ENCODE data around the gene FBXO47. TPM values are rescaled to one million over a fixed set of nuclear protein-coding genes. Genes with fewer than 3 reads are reported as not detected.

FBXO47 gene
- total and polyA plus RNA-seq, 7 donors = 0.03 TPM; not detected in 6

DNA sequence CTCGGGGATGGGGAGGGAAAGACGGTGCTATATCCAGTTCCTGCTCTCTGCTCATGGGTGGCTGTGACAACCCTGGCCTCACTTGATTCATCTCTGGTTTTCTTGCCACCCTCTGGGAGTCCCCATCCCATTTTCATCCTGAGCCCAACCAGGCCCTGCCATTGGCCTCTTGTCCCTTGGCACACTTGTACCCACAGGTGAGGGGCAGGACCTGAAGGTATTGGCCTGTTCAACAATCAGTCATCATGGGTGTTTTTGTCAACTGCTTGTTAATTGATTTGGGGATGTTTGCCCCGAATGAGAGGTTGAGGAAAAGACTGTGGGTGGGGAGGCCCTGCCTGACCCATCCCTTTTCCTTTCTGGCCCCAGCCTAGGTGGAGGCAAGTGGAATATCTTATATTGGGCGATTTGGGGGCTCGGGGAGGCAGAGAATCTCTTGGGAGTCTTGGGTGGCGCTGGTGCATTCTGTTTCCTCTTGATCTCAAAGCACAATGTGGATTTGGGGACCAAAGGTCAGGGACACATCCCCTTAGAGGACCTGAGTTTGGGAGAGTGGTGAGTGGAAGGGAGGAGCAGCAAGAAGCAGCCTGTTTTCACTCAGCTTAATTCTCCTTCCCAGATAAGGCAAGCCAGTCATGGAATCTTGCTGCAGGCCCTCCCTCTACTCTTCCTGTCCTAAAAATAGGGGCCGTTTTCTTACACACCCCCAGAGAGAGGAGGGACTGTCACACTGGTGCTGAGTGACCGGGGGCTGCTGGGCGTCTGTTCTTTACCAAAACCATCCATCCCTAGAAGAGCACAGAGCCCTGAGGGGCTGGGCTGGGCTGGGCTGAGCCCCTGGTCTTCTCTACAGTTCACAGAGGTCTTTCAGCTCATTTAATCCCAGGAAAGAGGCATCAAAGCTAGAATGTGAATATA lies 46.6 kb downstream of the FBXO47 start:
- peaks cover 16% of the 10 kb centered on the region for H3K4me1 ChIP-seq
- 61 to 68% (median 62%) methylated on average over 7 to 9 of the region's 9 CpGs for WGBS, 3 donors
- TF ChIP-seq, protein P1, sequence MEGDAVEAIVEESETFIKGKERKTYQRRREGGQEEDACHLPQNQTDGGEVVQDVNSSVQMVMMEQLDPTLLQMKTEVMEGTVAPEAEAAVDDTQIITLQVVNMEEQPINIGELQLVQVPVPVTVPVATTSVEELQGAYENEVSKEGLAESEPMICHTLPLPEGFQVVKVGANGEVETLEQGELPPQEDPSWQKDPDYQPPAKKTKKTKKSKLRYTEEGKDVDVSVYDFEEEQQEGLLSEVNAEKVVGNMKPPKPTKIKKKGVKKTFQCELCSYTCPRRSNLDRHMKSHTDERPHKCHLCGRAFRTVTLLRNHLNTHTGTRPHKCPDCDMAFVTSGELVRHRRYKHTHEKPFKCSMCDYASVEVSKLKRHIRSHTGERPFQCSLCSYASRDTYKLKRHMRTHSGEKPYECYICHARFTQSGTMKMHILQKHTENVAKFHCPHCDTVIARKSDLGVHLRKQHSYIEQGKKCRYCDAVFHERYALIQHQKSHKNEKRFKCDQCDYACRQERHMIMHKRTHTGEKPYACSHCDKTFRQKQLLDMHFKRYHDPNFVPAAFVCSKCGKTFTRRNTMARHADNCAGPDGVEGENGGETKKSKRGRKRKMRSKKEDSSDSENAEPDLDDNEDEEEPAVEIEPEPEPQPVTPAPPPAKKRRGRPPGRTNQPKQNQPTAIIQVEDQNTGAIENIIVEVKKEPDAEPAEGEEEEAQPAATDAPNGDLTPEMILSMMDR (IDR thresholded peaks at IDR 0.05) = no peak
- DNase-seq (no peak), ATAC-seq (no peak)
- H3K27ac ChIP-seq = peak overlapping the region; percentile 41
- peaks cover 0 to 34% of the 10 kb centered on the region in 2 donors for H3K36me3 ChIP-seq (ENCODE audit: insufficient read depth in 1 of 2, low read depth in 1 of 2)
- no peaks in the 10 kb centered on the region for H3K27me3 ChIP-seq (ENCODE audit: insufficient read depth in 3 of 3, low read length in 2 of 3)
- H3K9me3 ChIP-seq = no peaks in the 10 kb centered on the region
- intact Hi-C loops (cut with DNase I) = no loop called here
- no peak overlapping the region for H3K4me3 ChIP-seq

DNA sequence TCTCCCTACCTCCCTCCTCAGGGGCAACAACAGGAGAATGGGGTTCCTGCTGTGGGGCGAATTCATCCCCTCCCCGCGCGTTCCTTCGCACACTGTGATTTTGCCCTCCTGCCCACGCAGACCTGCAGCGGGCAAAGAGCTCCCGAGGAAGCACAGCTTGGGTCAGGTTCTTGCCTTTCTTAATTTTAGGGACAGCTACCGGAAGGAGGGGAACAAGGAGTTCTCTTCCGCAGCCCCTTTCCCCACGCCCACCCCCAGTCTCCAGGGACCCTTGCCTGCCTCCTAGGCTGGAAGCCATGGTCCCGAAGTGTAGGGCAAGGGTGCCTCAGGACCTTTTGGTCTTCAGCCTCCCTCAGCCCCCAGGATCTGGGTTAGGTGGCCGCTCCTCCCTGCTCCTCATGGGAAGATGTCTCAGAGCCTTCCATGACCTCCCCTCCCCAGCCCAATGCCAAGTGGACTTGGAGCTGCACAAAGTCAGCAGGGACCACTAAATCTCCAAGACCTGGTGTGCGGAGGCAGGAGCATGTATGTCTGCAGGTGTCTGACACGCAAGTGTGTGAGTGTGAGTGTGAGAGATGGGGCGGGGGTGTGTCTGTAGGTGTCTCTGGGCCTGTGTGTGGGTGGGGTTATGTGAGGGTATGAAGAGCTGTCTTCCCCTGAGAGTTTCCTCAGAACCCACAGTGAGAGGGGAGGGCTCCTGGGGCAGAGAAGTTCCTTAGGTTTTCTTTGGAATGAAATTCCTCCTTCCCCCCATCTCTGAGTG lies 47.7 kb downstream of the FBXO47 start:
- Histone ChIP-seq H3K4me3 (no peak overlapping the region), H3K27me3 (ENCODE audit: insufficient read depth in 3 of 3, low read length in 2 of 3) (no peaks in the 10 kb centered on the region), H3K27ac (no peak overlapping the region), H3K4me1 (peaks cover 16% of the 10 kb centered on the region), H3K36me3 (ENCODE audit: insufficient read depth in 1 of 2, low read depth in 1 of 2) (peaks cover 3 to 45% of the 10 kb centered on the region in 2 donors), H3K9me3 (no peaks in the 10 kb centered on the region)
- TF ChIP-seq, protein P1 (IDR thresholded peaks at IDR 0.05) = no peak
- intact Hi-C loops (cut with DNase I) = no loop called here
- 92 to 93% (median 93%) methylated on average over 16 of the region's 16 CpGs for WGBS, 3 donors
- DNase-seq (no peak), ATAC-seq (no peak)

DNA sequence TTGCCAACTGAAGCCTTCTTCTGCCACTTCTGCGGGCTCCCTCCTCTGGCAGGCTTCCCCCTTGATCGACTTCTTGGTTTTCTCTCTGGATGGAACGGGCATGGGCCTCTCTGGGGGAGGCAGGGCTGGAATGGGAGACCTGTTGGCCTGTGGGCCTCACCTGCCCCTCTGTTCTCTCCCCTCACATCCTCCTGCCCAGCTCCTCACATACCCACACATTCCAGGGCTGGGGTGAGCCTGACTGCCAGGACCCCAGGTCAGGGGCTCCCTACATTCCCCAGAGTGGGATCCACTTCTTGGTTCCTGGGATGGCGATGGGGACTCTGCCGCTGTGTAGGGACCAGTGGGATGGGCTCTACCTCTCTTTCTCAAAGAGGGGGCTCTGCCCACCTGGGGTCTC lies 48.3 kb downstream of the FBXO47 start:
- Histone ChIP-seq H3K9me3 (no peaks in the 10 kb centered on the region), H3K27me3 (ENCODE audit: insufficient read depth in 3 of 3, low read length in 2 of 3) (no peaks in the 10 kb centered on the region), H3K4me1 (peaks cover 16% of the 10 kb centered on the region), H3K4me3 (no peak overlapping the region), H3K27ac (no peak overlapping the region), H3K36me3 (ENCODE audit: insufficient read depth in 1 of 2, low read depth in 1 of 2) (peaks cover 3 to 45% of the 10 kb centered on the region in 2 donors)
- WGBS, 3 donors = 85 to 91% (median 91%) methylated on average over 5 of the region's 5 CpGs
- ATAC-seq (no peak), DNase-seq (no peak)
- TF ChIP-seq, protein P1 (IDR thresholded peaks at IDR 0.05) = no peak
- intact Hi-C loops (cut with DNase I) = no loop called here

DNA sequence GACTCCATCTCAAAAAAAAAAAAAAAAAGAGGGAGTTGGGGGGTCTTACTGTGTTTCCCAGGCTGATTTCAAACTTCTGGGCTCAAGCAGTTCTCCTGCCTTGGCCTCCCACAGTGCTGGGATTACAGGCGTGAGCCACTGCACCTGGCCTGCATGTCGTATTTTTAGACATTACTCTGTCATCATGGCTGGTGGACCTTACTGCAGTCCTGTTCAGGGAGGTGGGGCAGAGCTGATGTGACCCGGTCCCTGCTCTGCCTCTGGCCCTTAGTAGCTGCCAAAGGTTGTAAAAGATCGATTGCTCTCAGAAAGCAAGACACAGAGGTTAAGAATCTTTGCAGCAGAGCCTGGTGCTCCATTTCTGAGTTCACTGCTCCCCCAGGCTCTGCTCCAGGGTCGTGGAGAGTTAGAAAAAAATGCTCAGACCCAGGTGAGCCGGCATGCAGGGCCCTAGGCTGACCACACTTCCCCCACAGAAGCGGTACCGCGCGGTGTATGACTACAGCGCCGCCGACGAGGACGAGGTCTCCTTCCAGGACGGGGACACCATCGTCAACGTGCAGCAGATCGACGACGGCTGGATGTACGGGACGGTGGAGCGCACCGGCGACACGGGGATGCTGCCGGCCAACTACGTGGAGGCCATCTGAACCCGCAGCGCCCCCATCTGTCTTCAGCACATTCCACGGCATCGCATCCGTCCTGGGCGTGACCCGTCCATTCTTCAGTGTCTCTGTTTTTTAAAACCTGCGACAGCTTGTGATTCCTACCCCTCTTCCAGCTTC lies 48.9 kb downstream of the FBXO47 start:
- DNase-seq (no peak), ATAC-seq (peak; percentile 56 to 85 (median 67))
- H3K9me3 ChIP-seq = no peaks in the 10 kb centered on the region
- H3K27ac ChIP-seq = no peak overlapping the region
- no peak overlapping the region for H3K4me3 ChIP-seq
- peaks cover 3 to 45% of the 10 kb centered on the region in 2 donors for H3K36me3 ChIP-seq (ENCODE audit: insufficient read depth in 1 of 2, low read depth in 1 of 2)
- TF ChIP-seq, protein P1 (IDR thresholded peaks at IDR 0.05) = no peak
- WGBS, 3 donors = 62 to 73% (median 67%) methylated on average over 33 to 37 of the region's 37 CpGs
- H3K27me3 ChIP-seq (ENCODE audit: insufficient read depth in 3 of 3, low read length in 2 of 3) = no peaks in the 10 kb centered on the region
- peaks cover 16% of the 10 kb centered on the region for H3K4me1 ChIP-seq
- intact Hi-C loops (cut with DNase I) = no loop called here

Measured in psoas muscle (tissue), 8 donors.